Type B pancreatic cell (in vitro differentiated cells): ENCODE data around the gene PEA15. TPM values are rescaled to one million over a fixed set of nuclear protein-coding genes. Genes with fewer than 3 reads are reported as not detected.

Experiments
- DNase-seq: peaks from one replicate; pipeline ENCODE4 v3.0.0; 2021; ENCODE audit warnings: mixed read lengths; ENCODE audit not compliant: unreplicated experiment; ENCODE audit errors: extremely low spot score
- H3K27ac Mint-ChIP-seq: 2 replicates; pipeline ENCODE4 v1.8.0; 2021; ENCODE audit warnings: mild to moderate bottlenecking, mixed read lengths
- H3K27me3 Mint-ChIP-seq: 2 replicates; pipeline ENCODE4 v1.8.0; 2021; ENCODE audit warnings: mixed read lengths
- H3K36me3 Mint-ChIP-seq: 2 replicates; pipeline ENCODE4 v1.8.0; 2021; ENCODE audit warnings: mixed read lengths
- H3K4me1 Mint-ChIP-seq: one replicate; pipeline ENCODE4 v1.8.0; 2021; ENCODE audit warnings: mixed read lengths; ENCODE audit not compliant: unreplicated experiment
- H3K4me3 Mint-ChIP-seq: 2 replicates; pipeline ENCODE4 v1.8.0; 2021; ENCODE audit warnings: mild to moderate bottlenecking, mixed read lengths
- H3K9me3 Mint-ChIP-seq: 2 replicates; pipeline ENCODE4 v1.8.0; 2021; ENCODE audit warnings: mixed read lengths
- total RNA-seq: library from RNA; stranded (reverse); gene quantifications from 2 replicates; pipeline ENCODE4 v1.2.1, GENCODE V29; 2021; ENCODE audit warnings: low replicate concordance
- TF ChIP-seq, protein P1 (sequence below): fragments of 200-600 bp; sonication (generic); conservative IDR thresholded peaks from 2 replicates; pipeline ENCODE4 v1.5.0; 2021; ENCODE audit warnings: antibody characterized with exemption, mild to moderate bottlenecking

Gene PEA15
- total RNA-seq, 1 donor from 2014 or later: 67.7 TPM

DNA sequence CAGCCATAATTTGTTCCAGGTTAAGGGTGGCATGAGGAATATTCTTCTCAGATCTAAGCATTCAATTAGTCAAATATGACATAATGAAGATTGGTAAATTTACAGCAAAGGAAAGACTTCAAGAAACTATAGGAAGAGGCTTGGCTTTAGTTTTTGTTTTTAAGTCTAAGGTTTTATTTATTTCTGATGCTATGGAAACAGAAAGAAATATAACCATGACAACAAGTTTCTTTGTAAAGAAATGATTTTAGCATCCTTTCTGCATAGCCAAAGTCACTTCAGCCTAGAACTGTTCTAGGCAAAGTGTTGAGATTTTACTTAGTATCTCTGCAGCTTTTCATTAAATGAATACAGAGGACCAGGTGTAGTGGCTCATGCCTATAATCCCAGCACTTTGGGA is 27.7 kb downstream of the PEA15 start:
- DNase-seq: no peak
- peaks cover 8% of the 10 kb centered on the region for H3K36me3 Mint-ChIP-seq

DNA sequence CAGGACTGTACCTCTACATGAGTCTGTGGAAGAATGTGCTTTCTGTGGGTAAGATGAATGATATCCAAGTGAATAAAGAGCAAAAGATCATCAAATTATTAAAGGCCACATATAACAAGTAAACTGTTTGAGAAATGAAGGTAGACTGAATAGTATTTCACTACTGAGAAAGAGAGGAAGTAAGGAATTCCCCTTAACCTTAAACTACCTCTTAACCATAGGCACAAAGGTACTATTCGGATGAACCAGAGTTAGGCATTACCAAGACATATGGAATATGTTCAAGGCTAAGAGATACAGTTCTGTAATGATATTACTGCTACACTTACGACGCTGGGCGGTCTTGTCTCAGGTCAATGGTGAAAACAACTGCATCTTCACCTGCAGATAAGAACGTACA is 31.6 kb downstream of the PEA15 start:
- H3K9me3 Mint-ChIP-seq: no peaks in the 10 kb centered on the region
- no peak for DNase-seq
- H3K4me1 Mint-ChIP-seq: no peaks in the 10 kb centered on the region
- H3K27me3 Mint-ChIP-seq: no peaks in the 10 kb centered on the region
- peaks cover 15% of the 10 kb centered on the region for H3K36me3 Mint-ChIP-seq
- TF ChIP-seq, protein P1, sequence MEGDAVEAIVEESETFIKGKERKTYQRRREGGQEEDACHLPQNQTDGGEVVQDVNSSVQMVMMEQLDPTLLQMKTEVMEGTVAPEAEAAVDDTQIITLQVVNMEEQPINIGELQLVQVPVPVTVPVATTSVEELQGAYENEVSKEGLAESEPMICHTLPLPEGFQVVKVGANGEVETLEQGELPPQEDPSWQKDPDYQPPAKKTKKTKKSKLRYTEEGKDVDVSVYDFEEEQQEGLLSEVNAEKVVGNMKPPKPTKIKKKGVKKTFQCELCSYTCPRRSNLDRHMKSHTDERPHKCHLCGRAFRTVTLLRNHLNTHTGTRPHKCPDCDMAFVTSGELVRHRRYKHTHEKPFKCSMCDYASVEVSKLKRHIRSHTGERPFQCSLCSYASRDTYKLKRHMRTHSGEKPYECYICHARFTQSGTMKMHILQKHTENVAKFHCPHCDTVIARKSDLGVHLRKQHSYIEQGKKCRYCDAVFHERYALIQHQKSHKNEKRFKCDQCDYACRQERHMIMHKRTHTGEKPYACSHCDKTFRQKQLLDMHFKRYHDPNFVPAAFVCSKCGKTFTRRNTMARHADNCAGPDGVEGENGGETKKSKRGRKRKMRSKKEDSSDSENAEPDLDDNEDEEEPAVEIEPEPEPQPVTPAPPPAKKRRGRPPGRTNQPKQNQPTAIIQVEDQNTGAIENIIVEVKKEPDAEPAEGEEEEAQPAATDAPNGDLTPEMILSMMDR: no peak
- H3K4me3 Mint-ChIP-seq: no peak overlapping the region
- H3K27ac Mint-ChIP-seq: no peak overlapping the region

More for the DNA sequence above, 27.7 kb downstream of the PEA15 start:
- TF ChIP-seq, protein P1: no peak
- no peak overlapping the region for H3K27ac Mint-ChIP-seq
- H3K4me3 Mint-ChIP-seq: no peak overlapping the region
- H3K9me3 Mint-ChIP-seq: no peaks in the 10 kb centered on the region
- no peaks in the 10 kb centered on the region for H3K27me3 Mint-ChIP-seq
- no peaks in the 10 kb centered on the region for H3K4me1 Mint-ChIP-seq

DNA sequence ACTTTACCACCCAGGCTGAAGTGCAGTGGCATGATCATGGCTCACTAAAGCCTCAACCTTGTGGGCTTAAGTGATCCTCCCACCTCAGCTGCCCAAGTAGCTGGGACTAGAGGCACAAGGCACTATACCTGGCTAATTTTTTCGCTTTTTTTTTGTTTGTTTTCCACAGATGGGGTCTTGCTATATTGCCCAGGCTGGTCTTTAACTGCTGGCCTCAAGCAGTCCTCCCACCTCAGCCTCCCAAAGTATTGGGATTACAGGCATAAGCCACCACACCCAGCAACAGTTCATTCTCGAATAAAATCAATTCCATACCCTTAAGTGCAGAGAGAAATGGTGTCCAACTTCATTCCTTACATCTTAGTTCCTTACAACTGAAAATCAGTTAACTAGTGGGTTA is 32.4 kb downstream of the PEA15 start:
- peaks cover 15% of the 10 kb centered on the region for H3K36me3 Mint-ChIP-seq
- TF ChIP-seq, protein P1: no peak
- no peaks in the 10 kb centered on the region for H3K4me1 Mint-ChIP-seq
- H3K27me3 Mint-ChIP-seq: no peaks in the 10 kb centered on the region
- H3K27ac Mint-ChIP-seq: no peak overlapping the region
- H3K4me3 Mint-ChIP-seq: no peak overlapping the region
- H3K9me3 Mint-ChIP-seq: no peaks in the 10 kb centered on the region
- DNase-seq: no peak

DNA sequence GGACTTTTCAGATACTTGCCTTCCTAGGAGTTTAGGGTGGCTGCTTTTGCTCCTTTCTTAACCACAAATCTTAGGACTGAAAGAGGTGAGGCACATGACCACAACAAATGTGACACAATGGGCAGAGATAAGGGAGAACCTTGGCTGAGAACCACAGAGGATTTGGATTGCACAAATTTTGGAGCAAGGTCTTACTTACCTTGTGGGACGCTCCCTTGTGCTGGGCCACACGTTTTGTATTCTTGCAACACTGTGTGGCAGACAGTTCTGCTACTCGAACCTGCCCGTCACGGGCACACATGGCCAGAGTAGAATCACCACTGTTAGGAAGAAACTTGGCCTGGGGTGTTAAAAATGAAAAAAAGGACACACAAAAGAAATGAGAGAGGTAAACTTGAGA is 33.2 kb downstream of the PEA15 start:
- no peak overlapping the region for H3K27ac Mint-ChIP-seq
- no peaks in the 10 kb centered on the region for H3K27me3 Mint-ChIP-seq
- H3K4me3 Mint-ChIP-seq: no peak overlapping the region
- H3K36me3 Mint-ChIP-seq: peaks cover 15% of the 10 kb centered on the region
- TF ChIP-seq, protein P1: no peak
- H3K9me3 Mint-ChIP-seq: no peaks in the 10 kb centered on the region
- no peaks in the 10 kb centered on the region for H3K4me1 Mint-ChIP-seq
- no peak for DNase-seq

DNA sequence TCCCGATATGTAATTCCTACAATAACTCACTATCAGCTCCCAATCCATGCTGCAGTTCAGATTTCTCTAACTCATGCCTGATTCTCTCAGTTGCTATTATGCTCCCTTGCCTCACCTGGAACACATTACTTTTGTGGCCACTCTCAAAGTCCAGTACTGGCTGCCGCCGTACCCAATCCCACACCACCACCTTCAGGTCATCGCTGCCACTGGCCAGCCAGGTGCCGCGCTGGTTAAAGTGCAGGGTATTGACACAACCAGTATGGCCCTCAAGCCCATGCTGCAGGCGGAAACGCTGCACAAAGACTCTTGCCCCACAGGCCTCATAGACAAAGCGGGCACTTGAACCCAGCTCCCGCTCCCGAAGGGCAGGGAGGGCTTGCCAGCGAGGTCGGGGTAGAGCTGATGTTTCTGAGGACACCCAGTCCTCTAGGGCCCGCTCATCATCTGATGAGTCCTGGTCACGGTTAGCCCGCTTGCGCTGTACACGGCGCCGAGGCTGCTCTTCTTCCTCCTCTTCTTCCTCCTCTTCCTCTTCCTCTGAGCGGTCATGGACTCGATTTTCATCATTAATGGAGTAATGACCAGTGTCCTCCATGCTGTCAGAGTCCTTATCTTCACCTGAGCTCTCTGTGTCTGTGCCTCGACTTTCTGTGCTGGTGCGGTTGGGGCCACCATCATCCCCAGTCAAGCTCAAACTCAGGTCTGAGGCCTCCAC is 34.6 kb downstream of the PEA15 start:
- H3K36me3 Mint-ChIP-seq: peaks cover 15% of the 10 kb centered on the region
- no peaks in the 10 kb centered on the region for H3K27me3 Mint-ChIP-seq
- H3K9me3 Mint-ChIP-seq: no peaks in the 10 kb centered on the region
- TF ChIP-seq, protein P1: no peak
- H3K4me1 Mint-ChIP-seq: peaks cover 1% of the 10 kb centered on the region
- no peak for DNase-seq
- H3K4me3 Mint-ChIP-seq: no peak overlapping the region
- H3K27ac Mint-ChIP-seq: no peak overlapping the region
